ENCODE measurements around the gene FAM53A. TPM values are rescaled to one million over a fixed set of nuclear protein-coding genes. Genes with fewer than 3 reads are reported as not detected.

The FAM53A gene
- total and polyA plus RNA-seq, 2 of the 13 experiments (the other 11 are each of a cell fraction or from before 2014, with no cell fraction given) = 0.48 to 1.1 TPM

DNA sequence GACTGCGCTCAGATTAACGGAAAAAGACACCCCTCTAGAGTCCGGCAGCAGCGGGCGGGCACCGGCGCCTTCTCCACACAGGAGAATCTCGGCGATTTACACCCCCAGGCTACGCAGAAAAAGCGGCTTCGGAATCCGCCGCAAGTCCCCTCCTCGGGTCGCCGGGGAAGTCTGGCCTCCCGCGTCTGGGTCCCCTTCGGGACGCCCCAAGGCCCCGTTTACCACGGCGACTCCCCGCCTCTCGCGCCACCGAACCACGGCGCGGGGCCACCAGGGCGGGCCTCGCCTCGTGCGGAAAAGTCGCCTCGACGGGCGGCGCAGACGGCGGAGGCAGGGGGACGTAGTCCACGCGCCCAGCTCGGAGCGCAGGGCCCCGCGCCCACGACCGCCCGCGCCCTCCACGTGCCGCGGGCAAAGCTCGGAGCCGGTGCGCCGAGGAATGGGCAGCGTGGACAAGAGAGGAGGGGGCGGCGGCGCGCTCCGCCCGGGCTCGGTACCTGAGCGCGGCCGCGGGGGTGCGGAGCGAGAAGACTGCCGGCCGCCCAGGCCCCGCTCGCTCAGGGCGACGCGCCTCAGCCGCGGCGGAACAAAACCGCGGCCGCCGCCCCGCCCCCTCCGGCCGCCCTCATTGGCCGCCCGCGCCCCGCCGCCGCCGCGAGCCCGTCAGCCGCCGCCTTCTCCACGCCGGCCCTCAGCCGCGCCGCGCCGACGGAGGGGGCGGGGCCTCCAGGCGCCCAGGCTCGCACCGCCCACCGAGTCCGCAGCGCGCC is at the start of gene FAM53A (continued):
- TF ChIP-seq, protein P1, sequence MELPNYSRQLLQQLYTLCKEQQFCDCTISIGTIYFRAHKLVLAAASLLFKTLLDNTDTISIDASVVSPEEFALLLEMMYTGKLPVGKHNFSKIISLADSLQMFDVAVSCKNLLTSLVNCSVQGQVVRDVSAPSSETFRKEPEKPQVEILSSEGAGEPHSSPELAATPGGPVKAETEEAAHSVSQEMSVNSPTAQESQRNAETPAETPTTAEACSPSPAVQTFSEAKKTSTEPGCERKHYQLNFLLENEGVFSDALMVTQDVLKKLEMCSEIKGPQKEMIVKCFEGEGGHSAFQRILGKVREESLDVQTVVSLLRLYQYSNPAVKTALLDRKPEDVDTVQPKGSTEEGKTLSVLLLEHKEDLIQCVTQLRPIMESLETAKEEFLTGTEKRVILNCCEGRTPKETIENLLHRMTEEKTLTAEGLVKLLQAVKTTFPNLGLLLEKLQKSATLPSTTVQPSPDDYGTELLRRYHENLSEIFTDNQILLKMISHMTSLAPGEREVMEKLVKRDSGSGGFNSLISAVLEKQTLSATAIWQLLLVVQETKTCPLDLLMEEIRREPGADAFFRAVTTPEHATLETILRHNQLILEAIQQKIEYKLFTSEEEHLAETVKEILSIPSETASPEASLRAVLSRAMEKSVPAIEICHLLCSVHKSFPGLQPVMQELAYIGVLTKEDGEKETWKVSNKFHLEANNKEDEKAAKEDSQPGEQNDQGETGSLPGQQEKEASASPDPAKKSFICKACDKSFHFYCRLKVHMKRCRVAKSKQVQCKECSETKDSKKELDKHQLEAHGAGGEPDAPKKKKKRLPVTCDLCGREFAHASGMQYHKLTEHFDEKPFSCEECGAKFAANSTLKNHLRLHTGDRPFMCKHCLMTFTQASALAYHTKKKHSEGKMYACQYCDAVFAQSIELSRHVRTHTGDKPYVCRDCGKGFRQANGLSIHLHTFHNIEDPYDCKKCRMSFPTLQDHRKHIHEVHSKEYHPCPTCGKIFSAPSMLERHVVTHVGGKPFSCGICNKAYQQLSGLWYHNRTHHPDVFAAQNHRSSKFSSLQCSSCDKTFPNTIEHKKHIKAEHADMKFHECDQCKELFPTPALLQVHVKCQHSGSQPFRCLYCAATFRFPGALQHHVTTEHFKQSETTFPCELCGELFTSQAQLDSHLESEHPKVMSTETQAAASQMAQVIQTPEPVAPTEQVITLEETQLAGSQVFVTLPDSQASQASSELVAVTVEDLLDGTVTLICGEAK (IDR thresholded peaks at IDR 0.05) = no peak
- TF ChIP-seq, protein P1 (CRISPR knock-in tag; IDR thresholded peaks at IDR 0.05) = no peak
- TF ChIP-seq ZFP82 (CRISPR knock-in tag; IDR thresholded peaks at IDR 0.05; ENCODE audit: borderline replicate concordance) = no peak
- TF ChIP-seq KAT7 (CRISPR knock-in tag; IDR thresholded peaks at IDR 0.05; ENCODE audit: borderline replicate concordance) = no peak
- TF ChIP-seq ZSCAN9 (CRISPR knock-in tag; IDR thresholded peaks at IDR 0.05; ENCODE audit: borderline replicate concordance) = no peak
- TF ChIP-seq, protein P2, sequence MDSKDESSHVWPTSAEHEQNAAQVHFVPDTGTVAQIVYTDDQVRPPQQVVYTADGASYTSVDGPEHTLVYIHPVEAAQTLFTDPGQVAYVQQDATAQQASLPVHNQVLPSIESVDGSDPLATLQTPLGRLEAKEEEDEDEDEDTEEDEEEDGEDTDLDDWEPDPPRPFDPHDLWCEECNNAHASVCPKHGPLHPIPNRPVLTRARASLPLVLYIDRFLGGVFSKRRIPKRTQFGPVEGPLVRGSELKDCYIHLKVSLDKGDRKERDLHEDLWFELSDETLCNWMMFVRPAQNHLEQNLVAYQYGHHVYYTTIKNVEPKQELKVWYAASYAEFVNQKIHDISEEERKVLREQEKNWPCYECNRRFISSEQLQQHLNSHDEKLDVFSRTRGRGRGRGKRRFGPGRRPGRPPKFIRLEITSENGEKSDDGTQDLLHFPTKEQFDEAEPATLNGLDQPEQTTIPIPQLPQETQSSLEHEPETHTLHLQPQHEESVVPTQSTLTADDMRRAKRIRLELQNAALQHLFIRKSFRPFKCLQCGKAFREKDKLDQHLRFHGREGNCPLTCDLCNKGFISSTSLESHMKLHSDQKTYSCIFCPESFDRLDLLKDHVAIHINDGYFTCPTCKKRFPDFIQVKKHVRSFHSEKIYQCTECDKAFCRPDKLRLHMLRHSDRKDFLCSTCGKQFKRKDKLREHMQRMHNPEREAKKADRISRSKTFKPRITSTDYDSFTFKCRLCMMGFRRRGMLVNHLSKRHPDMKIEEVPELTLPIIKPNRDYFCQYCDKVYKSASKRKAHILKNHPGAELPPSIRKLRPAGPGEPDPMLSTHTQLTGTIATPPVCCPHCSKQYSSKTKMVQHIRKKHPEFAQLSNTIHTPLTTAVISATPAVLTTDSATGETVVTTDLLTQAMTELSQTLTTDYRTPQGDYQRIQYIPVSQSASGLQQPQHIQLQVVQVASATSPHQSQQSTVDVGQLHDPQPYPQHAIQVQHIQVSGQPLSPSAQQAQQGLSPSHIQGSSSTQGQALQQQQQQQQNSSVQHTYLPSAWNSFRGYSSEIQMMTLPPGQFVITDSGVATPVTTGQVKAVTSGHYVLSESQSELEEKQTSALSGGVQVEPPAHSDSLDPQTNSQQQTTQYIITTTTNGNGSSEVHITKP (CRISPR knock-in tag; IDR thresholded peaks at IDR 0.05; ENCODE audit: low read depth) = no peak
- TF ChIP-seq, protein P3, sequence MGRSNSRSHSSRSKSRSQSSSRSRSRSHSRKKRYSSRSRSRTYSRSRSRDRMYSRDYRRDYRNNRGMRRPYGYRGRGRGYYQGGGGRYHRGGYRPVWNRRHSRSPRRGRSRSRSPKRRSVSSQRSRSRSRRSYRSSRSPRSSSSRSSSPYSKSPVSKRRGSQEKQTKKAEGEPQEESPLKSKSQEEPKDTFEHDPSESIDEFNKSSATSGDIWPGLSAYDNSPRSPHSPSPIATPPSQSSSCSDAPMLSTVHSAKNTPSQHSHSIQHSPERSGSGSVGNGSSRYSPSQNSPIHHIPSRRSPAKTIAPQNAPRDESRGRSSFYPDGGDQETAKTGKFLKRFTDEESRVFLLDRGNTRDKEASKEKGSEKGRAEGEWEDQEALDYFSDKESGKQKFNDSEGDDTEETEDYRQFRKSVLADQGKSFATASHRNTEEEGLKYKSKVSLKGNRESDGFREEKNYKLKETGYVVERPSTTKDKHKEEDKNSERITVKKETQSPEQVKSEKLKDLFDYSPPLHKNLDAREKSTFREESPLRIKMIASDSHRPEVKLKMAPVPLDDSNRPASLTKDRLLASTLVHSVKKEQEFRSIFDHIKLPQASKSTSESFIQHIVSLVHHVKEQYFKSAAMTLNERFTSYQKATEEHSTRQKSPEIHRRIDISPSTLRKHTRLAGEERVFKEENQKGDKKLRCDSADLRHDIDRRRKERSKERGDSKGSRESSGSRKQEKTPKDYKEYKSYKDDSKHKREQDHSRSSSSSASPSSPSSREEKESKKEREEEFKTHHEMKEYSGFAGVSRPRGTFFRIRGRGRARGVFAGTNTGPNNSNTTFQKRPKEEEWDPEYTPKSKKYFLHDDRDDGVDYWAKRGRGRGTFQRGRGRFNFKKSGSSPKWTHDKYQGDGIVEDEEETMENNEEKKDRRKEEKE (IDR thresholded peaks at IDR 0.05) = no peak
- TF ChIP-seq, protein P4, sequence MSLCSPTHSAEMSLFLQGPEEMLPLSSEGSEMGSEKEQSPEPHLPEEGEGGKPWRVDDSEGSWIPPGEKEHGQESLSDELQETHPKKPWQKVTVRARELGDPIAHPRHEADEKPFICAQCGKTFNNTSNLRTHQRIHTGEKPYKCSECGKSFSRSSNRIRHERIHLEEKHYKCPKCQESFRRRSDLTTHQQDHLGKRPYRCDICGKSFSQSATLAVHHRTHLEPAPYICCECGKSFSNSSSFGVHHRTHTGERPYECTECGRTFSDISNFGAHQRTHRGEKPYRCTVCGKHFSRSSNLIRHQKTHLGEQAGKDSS (CRISPR knock-in tag; IDR thresholded peaks at IDR 0.05; ENCODE audit: borderline replicate concordance, low read depth) = no peak
- no peak for TF ChIP-seq MEIS2 (CRISPR knock-in tag; IDR thresholded peaks at IDR 0.05)

Measured in HepG2 (cell line).